Stimulated activated memory B cell treated with anti-CD40 and anti-IgM and Interleukin-4, amounts not matched to agents 10 μg/mL and 1 μg/mL and 100 μg/mL, for 72 hours (primary cell): Measurements from ENCODE around the gene MARS2.
"Not testable (repeated sequence)": the region's sequence is repeated elsewhere in the genome, so short reads cannot be mapped to it uniquely, and the experiment has no call there.

Experiments
- ATAC-seq: fragments of 150-1000 bp; cut with Tn5 transposase; 2 replicates; pipeline ENCODE4 v1.10.0; 2021
- H3K27ac Mint-ChIP-seq: one replicate; pipeline ENCODE4 v1.8.0; 2022; ENCODE audit warnings: mild to moderate bottlenecking, mixed read lengths
- H3K27me3 Mint-ChIP-seq: one replicate; pipeline ENCODE4 v1.8.0; 2022; ENCODE audit warnings: mixed read lengths
- H3K36me3 Mint-ChIP-seq: one replicate; pipeline ENCODE4 v1.8.0; 2022; ENCODE audit warnings: mixed read lengths
- H3K4me1 Mint-ChIP-seq: one replicate; pipeline ENCODE4 v1.8.0; 2022; ENCODE audit warnings: mixed read lengths
- H3K4me3 Mint-ChIP-seq: one replicate; pipeline ENCODE4 v1.8.0; 2022; ENCODE audit warnings: mild to moderate bottlenecking, moderate library complexity, mixed read lengths
- H3K9me3 Mint-ChIP-seq: one replicate; pipeline ENCODE4 v1.8.0; 2022; ENCODE audit warnings: mixed read lengths

Gene MARS2

GRCh38 chr2:197695971-197696370 is 9.2 kb upstream of the MARS2 start:
- H3K36me3 Mint-ChIP-seq, H3K9me3 Mint-ChIP-seq, H3K4me1 Mint-ChIP-seq, H3K4me3 Mint-ChIP-seq, ATAC-seq, H3K27ac Mint-ChIP-seq: not testable (repeated sequence)
- peaks cover 25% of the 10 kb centered on the region for H3K27me3 Mint-ChIP-seq

GRCh38 chr2:197696571-197696970 is 8.6 kb upstream of the MARS2 start:
- not testable (repeated sequence) for H3K4me3 Mint-ChIP-seq, H3K9me3 Mint-ChIP-seq, ATAC-seq, H3K4me1 Mint-ChIP-seq, H3K36me3 Mint-ChIP-seq, H3K27ac Mint-ChIP-seq
- peaks cover 31% of the 10 kb centered on the region for H3K27me3 Mint-ChIP-seq

- not testable (repeated sequence) for H3K36me3 Mint-ChIP-seq, H3K27ac Mint-ChIP-seq, H3K9me3 Mint-ChIP-seq, H3K4me1 Mint-ChIP-seq, ATAC-seq, H3K4me3 Mint-ChIP-seq
- H3K27me3 Mint-ChIP-seq, result peaks cover 38% of the 10 kb centered on the region
Measured at GRCh38 chr2:197699724-197700123, 5.4 kb upstream of the MARS2 start.

GRCh38 chr2:197700960-197701359 is 4.2 kb upstream of the MARS2 start:
- Mint-ChIP-seq H3K9me3 (no peaks in the 10 kb centered on the region), H3K27ac (no peak overlapping the region), H3K36me3 (no peaks in the 10 kb centered on the region), H3K4me1 (peaks cover 8% of the 10 kb centered on the region), H3K4me3 (no peak overlapping the region), H3K27me3 (peaks cover 33% of the 10 kb centered on the region)
- no peak for ATAC-seq

- Mint-ChIP-seq H3K9me3 (no peaks in the 10 kb centered on the region), H3K27me3 (peaks cover 33% of the 10 kb centered on the region), H3K27ac (peak overlapping the region; percentile 95), H3K4me3 (peak overlapping the region; percentile 88), H3K36me3 (peaks cover 10% of the 10 kb centered on the region), H3K4me1 (peaks cover 37% of the 10 kb centered on the region)
- ATAC-seq, result peak; percentile 66
Measured at GRCh38 chr2:197704434-197705120, 592 bp upstream of the MARS2 start.

GRCh38 chr2:197705912-197706838 is 1.0 kb downstream of the MARS2 start:
- peak overlapping the region; percentile 93 for H3K4me3 Mint-ChIP-seq
- peaks cover 22% of the 10 kb centered on the region for H3K27me3 Mint-ChIP-seq
- H3K4me1 Mint-ChIP-seq, result peaks cover 45% of the 10 kb centered on the region
- ATAC-seq, result no peak
- peak overlapping the region; percentile 95 for H3K27ac Mint-ChIP-seq
- peaks cover 15% of the 10 kb centered on the region for H3K36me3 Mint-ChIP-seq
- no peaks in the 10 kb centered on the region for H3K9me3 Mint-ChIP-seq

GRCh38 chr2:197706839-197707207 is 1.7 kb downstream of the MARS2 start:
- H3K36me3 Mint-ChIP-seq, result peaks cover 15% of the 10 kb centered on the region
- no peak overlapping the region for H3K27ac Mint-ChIP-seq
- peaks cover 15% of the 10 kb centered on the region for H3K27me3 Mint-ChIP-seq
- ATAC-seq, result no peak
- no peaks in the 10 kb centered on the region for H3K9me3 Mint-ChIP-seq
- peak overlapping the region; percentile 93 for H3K4me3 Mint-ChIP-seq
- peaks cover 45% of the 10 kb centered on the region for H3K4me1 Mint-ChIP-seq

GRCh38 chr2:197707316-197708213 is 2.4 kb downstream of the MARS2 start:
- Mint-ChIP-seq H3K4me3 (peak overlapping the region; percentile 93), H3K27me3 (peaks cover 8% of the 10 kb centered on the region), H3K27ac (no peak overlapping the region), H3K9me3 (no peaks in the 10 kb centered on the region), H3K36me3 (peaks cover 15% of the 10 kb centered on the region), H3K4me1 (peaks cover 45% of the 10 kb centered on the region)
- no peak for ATAC-seq

- Mint-ChIP-seq H3K4me3 (no peak overlapping the region), H3K27me3 (peaks cover under 1% of the 10 kb centered on the region), H3K36me3 (peaks cover 15% of the 10 kb centered on the region), H3K9me3 (no peaks in the 10 kb centered on the region), H3K27ac (no peak overlapping the region), H3K4me1 (peaks cover 45% of the 10 kb centered on the region)
- no peak for ATAC-seq
Measured at GRCh38 chr2:197708331-197708730, 3.2 kb downstream of the MARS2 start.

- ATAC-seq, H3K4me3 Mint-ChIP-seq, H3K27me3 Mint-ChIP-seq, H3K27ac Mint-ChIP-seq, H3K9me3 Mint-ChIP-seq: not testable (repeated sequence)
- peaks cover 45% of the 10 kb centered on the region for H3K4me1 Mint-ChIP-seq
- peaks cover 18% of the 10 kb centered on the region for H3K36me3 Mint-ChIP-seq
Measured at GRCh38 chr2:197709140-197709539, 4.0 kb downstream of the MARS2 start.

- Mint-ChIP-seq H3K36me3 (peaks cover 23% of the 10 kb centered on the region), H3K27me3 (no peaks in the 10 kb centered on the region), H3K27ac (no peak overlapping the region), H3K9me3 (no peaks in the 10 kb centered on the region), H3K4me1 (peaks cover 39% of the 10 kb centered on the region), H3K4me3 (no peak overlapping the region)
- ATAC-seq, result peak; percentile 65
Measured at GRCh38 chr2:197710424-197711042, 5.4 kb downstream of the MARS2 start.

- Mint-ChIP-seq H3K27ac (no peak overlapping the region), H3K4me1 (peaks cover 30% of the 10 kb centered on the region), H3K4me3 (no peak overlapping the region), H3K36me3 (peaks cover 26% of the 10 kb centered on the region), H3K9me3 (no peaks in the 10 kb centered on the region), H3K27me3 (no peaks in the 10 kb centered on the region)
- ATAC-seq, result no peak
Measured at GRCh38 chr2:197711578-197711977, 6.4 kb downstream of the MARS2 start.

- Mint-ChIP-seq H3K4me3 (no peak overlapping the region), H3K4me1 (peaks cover 20% of the 10 kb centered on the region), H3K9me3 (no peaks in the 10 kb centered on the region), H3K36me3 (peaks cover 26% of the 10 kb centered on the region), H3K27me3 (no peaks in the 10 kb centered on the region), H3K27ac (no peak overlapping the region)
- ATAC-seq, result no peak
Measured at GRCh38 chr2:197713271-197713670, 8.1 kb downstream of the MARS2 start.

- H3K9me3 Mint-ChIP-seq, result no peaks in the 10 kb centered on the region
- no peak for ATAC-seq
- no peak overlapping the region for H3K27ac Mint-ChIP-seq
Measured at GRCh38 chr2:197717863-197718262, 12.7 kb downstream of the MARS2 start.

GRCh38 chr2:197727011-197727410 is 21.8 kb downstream of the MARS2 start:
- peaks cover 8% of the 10 kb centered on the region for H3K36me3 Mint-ChIP-seq
- no peaks in the 10 kb centered on the region for H3K4me1 Mint-ChIP-seq
- peaks cover 9% of the 10 kb centered on the region for H3K27me3 Mint-ChIP-seq

More at GRCh38 chr2:197717863-197718262, 12.7 kb downstream of the MARS2 start:
- H3K27me3 Mint-ChIP-seq, result no peaks in the 10 kb centered on the region
- H3K4me3 Mint-ChIP-seq, result no peak overlapping the region
- no peaks in the 10 kb centered on the region for H3K4me1 Mint-ChIP-seq
- H3K36me3 Mint-ChIP-seq, result peaks cover 11% of the 10 kb centered on the region

More at GRCh38 chr2:197727011-197727410, 21.8 kb downstream of the MARS2 start:
- no peak overlapping the region for H3K4me3 Mint-ChIP-seq
- no peaks in the 10 kb centered on the region for H3K9me3 Mint-ChIP-seq
- H3K27ac Mint-ChIP-seq, result no peak overlapping the region
- no peak for ATAC-seq
